Activated naive CD8-positive, alpha-beta T cell treated with anti-CD3 and anti-CD28 coated beads, Interleukin-2, amount 50 U/mL, for 24 hours (primary cell): ENCODE results near the gene CALCB.
"Not testable (repeated sequence)": the region's sequence is repeated elsewhere in the genome, so short reads cannot be mapped to it uniquely, and the experiment has no call there.

ENCODE experiments used
- ATAC-seq: fragments of 150-1000 bp; cut with Tn5 transposase; one replicate; pipeline ENCODE4 v1.10.0; 2021
- DNase-seq: peaks from one replicate; pipeline ENCODE4 v3.0.0; 2021
- H3K27ac Mint-ChIP-seq: one replicate; pipeline ENCODE4 v1.8.0; 2021; ENCODE audit warnings: mild to moderate bottlenecking, mixed read lengths
- H3K27me3 Mint-ChIP-seq: one replicate; pipeline ENCODE4 v1.8.0; 2021; ENCODE audit warnings: mixed read lengths
- H3K36me3 Mint-ChIP-seq: one replicate; pipeline ENCODE4 v1.8.0; 2021; ENCODE audit warnings: low read depth, mixed read lengths
- H3K4me1 Mint-ChIP-seq: one replicate; pipeline ENCODE4 v1.8.0; 2021; ENCODE audit warnings: mixed read lengths
- H3K4me3 Mint-ChIP-seq: one replicate; pipeline ENCODE4 v1.8.0; 2021; ENCODE audit warnings: mild to moderate bottlenecking, moderate library complexity, mixed read lengths
- H3K9me3 Mint-ChIP-seq: one replicate; pipeline ENCODE4 v1.8.0; 2021; ENCODE audit warnings: mixed read lengths

Gene CALCB

DNA sequence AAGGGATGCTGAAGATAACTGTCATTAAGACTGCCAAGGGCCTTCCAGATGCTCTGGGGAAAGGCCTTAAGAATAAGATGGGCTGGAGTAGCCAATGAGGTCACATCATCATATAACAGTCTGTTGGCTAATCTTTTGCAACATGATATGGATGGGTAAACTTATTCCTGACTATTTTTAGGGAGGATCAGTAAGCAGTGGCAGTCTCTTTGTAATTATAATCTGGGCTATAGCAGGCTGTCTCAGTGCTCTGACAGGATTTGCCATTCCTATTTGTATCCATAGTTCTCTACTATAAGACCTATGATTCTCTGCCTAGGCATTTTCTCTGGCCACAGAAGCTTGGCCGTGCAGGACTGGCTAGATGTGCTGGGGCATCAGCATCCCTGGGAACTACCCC is 16.1 kb upstream of the CALCB start:
- H3K9me3 Mint-ChIP-seq, result no peaks in the 10 kb centered on the region
- no peak overlapping the region for H3K27ac Mint-ChIP-seq
- peaks cover 7% of the 10 kb centered on the region for H3K27me3 Mint-ChIP-seq
- H3K4me3 Mint-ChIP-seq, result no peak overlapping the region
- ATAC-seq (no peak), DNase-seq (no peak)
- H3K4me1 Mint-ChIP-seq, result peaks cover 33% of the 10 kb centered on the region
- no peaks in the 10 kb centered on the region for H3K36me3 Mint-ChIP-seq

DNA sequence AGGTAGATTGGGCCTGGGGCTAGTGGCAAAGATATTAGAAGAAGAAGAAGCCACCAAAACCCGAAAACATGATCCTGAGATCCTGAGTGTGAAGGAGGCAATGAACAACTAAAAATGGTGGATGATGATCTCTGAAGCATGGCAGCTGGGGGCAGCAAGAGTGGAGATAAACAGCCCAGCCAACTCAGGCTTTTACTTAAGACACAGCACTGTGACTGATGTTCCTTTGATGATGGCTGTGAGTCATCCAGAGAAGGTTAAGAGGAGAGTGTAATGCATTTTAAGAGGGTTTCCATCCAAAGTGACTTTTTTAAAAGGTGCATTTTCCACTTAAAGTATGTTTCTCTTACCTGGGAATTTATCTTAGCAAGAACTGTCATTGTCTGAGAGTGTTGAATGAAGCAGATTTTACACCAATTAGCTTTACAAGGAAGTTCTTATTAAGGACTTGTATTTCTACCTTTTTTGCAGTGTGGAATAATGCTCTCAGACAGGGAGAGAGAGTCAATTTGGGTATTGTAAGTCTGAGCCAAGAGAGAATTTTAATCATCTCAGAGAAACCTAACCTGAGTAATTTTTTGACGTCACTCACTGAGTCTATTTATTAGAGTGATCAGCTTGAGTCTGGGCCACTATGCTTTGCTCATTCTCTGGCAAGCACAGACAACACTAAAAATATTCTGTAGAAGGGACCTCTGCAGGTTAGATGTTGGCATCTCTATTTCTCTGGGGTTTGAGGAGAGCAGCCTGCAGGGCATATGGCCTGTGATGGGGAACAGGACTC is 14.1 kb upstream of the CALCB start:
- H3K9me3 Mint-ChIP-seq, result no peaks in the 10 kb centered on the region
- H3K27ac Mint-ChIP-seq, result no peak overlapping the region
- DNase-seq (no peak), ATAC-seq (peak; percentile 91)
- H3K4me3 Mint-ChIP-seq, result no peak overlapping the region
- H3K27me3 Mint-ChIP-seq, result peaks cover 7% of the 10 kb centered on the region
- peaks cover 17% of the 10 kb centered on the region for H3K4me1 Mint-ChIP-seq
- no peaks in the 10 kb centered on the region for H3K36me3 Mint-ChIP-seq

DNA sequence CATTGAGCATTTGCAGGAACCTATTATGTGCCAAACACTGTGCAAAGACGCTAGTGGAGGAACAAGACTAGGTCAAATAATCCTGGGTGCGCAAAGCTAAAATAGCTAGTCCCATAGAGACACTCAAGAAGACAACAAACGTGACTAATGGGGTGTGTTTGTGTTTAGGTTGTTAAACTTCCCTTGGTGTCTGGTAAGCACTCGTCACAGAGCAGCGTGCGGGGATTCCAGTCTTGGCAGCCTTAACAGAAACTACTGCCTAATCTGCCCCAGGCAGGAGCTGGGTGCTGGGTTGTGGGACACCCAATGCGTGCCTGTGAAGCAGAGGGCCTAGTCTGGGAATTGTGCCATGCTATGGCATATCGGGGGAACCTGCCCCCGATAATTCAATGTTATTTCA is 10.8 kb upstream of the CALCB start:
- no peak for ATAC-seq
- no peak for DNase-seq
- Mint-ChIP-seq H3K4me1 (peaks cover 8% of the 10 kb centered on the region), H3K9me3 (no peaks in the 10 kb centered on the region), H3K27ac (no peak overlapping the region), H3K36me3 (no peaks in the 10 kb centered on the region), H3K4me3 (no peak overlapping the region), H3K27me3 (peaks cover 5% of the 10 kb centered on the region)

DNA sequence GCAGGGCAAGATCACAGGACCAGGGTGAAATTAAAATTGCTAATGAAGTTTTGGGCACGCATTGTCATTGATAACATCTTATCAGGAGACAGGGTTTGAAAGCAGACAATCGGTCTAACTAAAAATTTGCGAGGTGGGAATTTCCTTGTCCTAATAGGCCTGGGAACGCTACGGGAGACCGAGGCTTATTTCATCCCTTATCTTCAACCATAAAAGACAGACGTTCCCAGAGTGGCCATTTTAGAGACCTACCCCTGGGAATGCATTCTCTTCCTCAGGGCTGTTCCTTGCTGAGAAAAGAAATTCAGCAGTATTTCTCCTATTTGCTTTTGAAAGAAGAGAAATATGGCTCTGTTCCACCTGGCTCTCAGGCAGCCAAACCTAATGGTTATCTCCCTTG is 3.6 kb upstream of the CALCB start:
- H3K36me3 Mint-ChIP-seq, DNase-seq, ATAC-seq, H3K4me3 Mint-ChIP-seq, H3K27ac Mint-ChIP-seq: not testable (repeated sequence)
- H3K9me3 Mint-ChIP-seq, result peaks cover 16% of the 10 kb centered on the region
- H3K27me3 Mint-ChIP-seq, result peaks cover 23% of the 10 kb centered on the region
- peaks cover 16% of the 10 kb centered on the region for H3K4me1 Mint-ChIP-seq

DNA sequence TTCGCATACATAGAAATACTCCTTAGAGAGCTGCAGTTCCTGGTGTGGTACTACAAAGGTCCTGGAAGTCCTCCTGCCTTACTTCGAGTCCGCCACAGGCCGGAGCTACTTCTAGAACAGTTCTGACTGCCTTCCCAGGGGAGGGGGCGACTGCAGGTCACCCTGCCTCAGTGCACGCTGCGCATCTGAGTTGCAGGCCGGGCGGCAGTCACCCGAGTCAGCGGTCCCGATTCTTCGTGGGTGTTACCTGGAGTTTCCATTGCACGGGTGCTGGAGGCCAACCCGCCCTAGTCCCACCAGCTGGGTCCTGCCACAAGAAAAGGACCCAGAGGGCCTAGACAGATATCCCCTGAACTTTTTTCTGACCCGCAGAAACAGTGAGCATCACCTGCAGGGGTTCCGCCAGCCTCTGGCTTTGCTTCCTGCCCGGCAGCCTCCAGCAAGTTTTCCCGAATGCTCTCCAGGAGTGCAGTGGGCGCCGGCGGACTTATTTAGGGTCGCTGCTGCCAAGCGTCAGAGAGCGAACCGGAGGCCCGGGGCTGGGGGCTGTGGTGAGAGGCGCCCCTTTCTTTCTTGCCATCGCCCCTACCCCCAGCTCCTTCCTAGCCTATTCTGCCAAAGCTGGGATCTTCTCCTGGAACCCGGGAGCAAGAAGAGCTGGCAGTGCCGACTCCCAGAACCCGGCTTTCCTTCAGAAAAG is 1.7 kb upstream of the CALCB start:
- H3K36me3 Mint-ChIP-seq, result no peaks in the 10 kb centered on the region
- no peak for ATAC-seq
- H3K9me3 Mint-ChIP-seq, result peaks cover 16% of the 10 kb centered on the region
- H3K27me3 Mint-ChIP-seq, result peaks cover 23% of the 10 kb centered on the region
- H3K27ac Mint-ChIP-seq, result no peak overlapping the region
- no peak for DNase-seq
- H3K4me3 Mint-ChIP-seq, result no peak overlapping the region
- peaks cover 19% of the 10 kb centered on the region for H3K4me1 Mint-ChIP-seq

DNA sequence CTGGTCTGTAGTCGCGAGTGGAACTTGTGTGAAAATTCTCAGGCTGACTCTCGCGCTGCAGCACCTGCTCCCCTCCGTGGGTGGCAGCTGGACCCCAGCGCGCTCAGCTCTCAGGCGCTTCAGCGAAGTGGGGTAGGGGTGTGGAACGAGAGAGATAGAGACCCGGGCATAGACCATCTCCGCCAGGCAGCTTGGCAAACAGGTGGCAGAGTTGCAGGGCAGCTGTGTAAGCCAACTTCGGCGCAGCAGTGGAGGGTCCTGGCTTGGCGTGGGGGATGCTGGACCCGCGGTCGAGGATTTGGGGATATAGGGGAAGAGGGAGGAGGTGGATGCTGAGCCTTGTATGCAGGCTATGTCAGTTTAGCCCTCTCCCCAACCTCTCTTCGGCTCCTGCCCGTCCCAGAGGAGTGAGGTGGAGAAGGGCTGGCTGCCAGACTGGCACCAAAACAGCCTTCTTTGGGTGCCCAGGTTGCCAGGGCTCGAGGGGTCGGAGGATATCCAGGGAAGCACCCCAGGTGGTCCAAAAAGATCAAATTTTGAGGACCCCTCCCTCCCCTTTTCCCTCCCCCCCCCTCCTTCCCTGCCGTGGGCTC is 746 bp upstream of the CALCB start:
- Mint-ChIP-seq H3K36me3 (no peaks in the 10 kb centered on the region), H3K27me3 (peaks cover 23% of the 10 kb centered on the region)

DNA sequence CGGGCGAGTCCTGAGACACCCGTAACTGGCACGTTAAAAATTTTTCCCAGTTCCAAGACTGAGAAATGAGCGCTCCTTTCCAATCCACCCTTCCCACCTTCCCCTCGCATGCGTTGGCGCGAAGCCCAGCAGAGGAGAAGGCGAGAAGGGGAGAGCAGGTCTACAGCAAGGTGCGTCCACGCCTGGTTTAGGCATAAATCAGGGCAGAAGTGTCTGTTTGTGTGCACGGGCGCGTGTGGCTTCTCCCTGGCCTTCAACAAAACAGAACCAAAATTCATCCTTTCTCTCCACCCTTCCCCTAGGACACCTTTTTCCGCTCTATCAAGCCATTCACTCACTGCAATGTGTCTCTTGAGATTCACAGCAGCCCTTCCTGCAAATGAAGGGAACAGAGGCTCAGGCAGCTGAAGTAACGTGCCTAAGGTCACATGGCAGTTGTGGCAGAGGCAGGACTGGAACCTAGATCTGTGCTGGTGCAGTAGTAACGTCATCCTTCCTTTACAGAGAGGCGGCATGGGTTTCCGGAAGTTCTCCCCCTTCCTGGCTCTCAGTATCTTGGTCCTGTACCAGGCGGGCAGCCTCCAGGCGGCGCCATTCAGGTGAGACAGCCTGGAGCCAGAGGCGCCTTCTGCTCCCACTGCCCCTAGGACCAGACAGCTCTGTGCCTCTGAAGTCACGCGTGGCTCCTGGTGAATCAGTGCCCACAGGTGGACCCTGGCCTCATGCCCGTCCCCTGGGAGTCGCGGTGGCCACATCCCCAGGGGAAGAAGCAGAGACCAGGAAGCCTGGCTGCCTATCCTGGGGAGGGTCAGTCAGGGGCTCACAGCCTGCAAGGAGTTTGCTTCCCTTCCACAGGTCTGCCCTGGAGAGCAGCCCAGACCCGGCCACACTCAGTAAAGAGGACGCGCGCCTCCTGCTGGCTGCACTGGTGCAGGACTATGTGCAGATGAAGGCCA is 1.1 kb downstream of the CALCB start:
- DNase-seq, result peak; percentile 92
- peak; percentile 91 for ATAC-seq
- Mint-ChIP-seq H3K4me3 (peak overlapping the region; percentile 76), H3K27me3 (peaks cover 23% of the 10 kb centered on the region), H3K4me1 (peaks cover 19% of the 10 kb centered on the region), H3K27ac (peak overlapping the region; percentile 43), H3K36me3 (no peaks in the 10 kb centered on the region), H3K9me3 (peaks cover 7% of the 10 kb centered on the region)

More for the DNA sequence above, 746 bp upstream of the CALCB start:
- ATAC-seq (no peak), DNase-seq (no peak)
- H3K9me3 Mint-ChIP-seq, result peaks cover 16% of the 10 kb centered on the region
- no peak overlapping the region for H3K27ac Mint-ChIP-seq
- peaks cover 19% of the 10 kb centered on the region for H3K4me1 Mint-ChIP-seq
- no peak overlapping the region for H3K4me3 Mint-ChIP-seq

DNA sequence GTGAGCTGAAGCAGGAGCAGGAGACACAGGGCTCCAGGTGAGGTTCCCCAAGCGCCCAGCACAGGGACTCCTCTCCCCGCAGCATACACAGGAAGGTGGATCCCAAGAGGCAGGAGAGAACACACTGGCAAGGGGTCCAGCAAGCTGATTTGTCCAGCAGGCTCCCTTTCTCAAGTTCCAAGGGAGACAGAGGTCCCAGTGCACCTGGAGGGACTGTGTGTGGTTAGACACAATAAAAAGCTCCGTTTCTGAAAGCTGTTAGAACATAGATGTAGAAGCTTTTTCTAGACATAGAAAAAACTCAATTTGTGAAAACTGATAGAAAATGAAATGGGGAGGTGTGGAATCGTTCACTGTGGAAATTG is 1.8 kb downstream of the CALCB start:
- H3K4me1 Mint-ChIP-seq, result peaks cover 19% of the 10 kb centered on the region
- DNase-seq (no peak), ATAC-seq (no peak)
- no peak overlapping the region for H3K27ac Mint-ChIP-seq
- peaks cover 2% of the 10 kb centered on the region for H3K9me3 Mint-ChIP-seq
- H3K27me3 Mint-ChIP-seq, result peaks cover 23% of the 10 kb centered on the region
- no peak overlapping the region for H3K4me3 Mint-ChIP-seq
- H3K36me3 Mint-ChIP-seq, result no peaks in the 10 kb centered on the region

DNA sequence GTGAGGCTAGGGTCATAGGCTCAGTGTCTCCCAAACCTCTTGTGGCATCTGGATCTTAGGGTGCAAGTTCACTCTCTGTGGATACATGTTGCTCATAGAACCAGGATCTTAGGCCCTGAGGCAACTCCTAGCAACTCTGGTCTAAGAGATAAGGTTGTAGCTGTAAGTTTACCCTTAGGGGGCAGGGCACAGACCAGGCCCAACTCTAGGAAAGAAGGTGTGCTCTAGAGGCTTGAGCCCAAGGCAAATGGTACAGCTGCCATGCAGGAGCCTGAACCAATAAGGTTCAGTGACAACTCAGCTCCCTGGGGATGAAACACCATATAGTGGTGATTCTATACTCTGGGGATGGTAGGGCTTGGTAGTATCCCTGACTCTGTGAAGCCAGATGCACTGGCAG is 17.8 kb downstream of the CALCB start:
- Mint-ChIP-seq H3K4me3 (no peak overlapping the region), H3K27me3 (peaks cover 12% of the 10 kb centered on the region), H3K9me3 (no peaks in the 10 kb centered on the region), H3K27ac (no peak overlapping the region), H3K4me1 (no peaks in the 10 kb centered on the region), H3K36me3 (peaks cover 2% of the 10 kb centered on the region)
- ATAC-seq, result no peak
- DNase-seq, result no peak

DNA sequence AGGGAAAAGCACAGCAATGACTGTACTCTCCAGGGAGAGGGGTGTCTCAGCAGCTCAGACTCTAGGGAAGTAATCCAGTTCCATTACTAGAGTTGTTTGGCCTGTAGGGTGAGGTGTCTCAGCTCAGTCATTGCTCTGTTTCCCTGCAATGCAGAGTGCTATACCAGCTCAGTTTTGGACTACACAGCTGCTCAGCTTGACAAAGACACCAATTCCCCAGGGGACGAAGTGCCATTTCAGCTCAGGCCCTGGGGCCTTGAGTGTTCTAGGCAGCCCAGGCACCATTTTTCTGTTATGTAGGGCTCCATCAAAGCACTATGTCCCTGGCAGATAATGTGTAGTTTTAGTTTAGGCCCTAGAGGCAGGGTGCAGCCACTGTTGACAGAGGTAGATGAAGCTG is 18.2 kb downstream of the CALCB start:
- ATAC-seq, result no peak
- no peak for DNase-seq
- Mint-ChIP-seq H3K4me3 (no peak overlapping the region), H3K4me1 (no peaks in the 10 kb centered on the region), H3K36me3 (peaks cover 2% of the 10 kb centered on the region), H3K9me3 (no peaks in the 10 kb centered on the region), H3K27ac (no peak overlapping the region), H3K27me3 (peaks cover 12% of the 10 kb centered on the region)

DNA sequence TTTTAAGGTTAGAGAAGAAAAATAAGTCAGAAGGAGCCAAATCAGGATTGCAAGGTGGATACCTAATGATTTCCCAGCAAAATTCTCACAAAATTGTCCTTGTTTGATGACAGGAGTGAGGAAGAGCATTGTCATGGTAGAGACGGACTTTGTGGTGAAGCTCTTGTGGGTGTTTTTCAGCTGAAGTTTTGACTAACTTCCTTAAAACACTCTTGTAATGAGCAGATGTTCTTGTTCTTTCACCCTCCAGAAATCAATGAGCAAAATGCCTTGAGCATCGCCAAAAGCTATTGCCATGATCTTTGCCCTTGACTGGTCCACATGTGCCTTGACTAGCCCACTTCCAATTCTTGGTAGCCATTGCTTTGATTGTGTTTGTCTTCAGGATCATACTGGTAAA is 20.0 kb downstream of the CALCB start:
- H3K9me3 Mint-ChIP-seq, result no peaks in the 10 kb centered on the region
- ATAC-seq (no peak), DNase-seq (no peak)
- H3K27ac Mint-ChIP-seq, result no peak overlapping the region
- no peak overlapping the region for H3K4me3 Mint-ChIP-seq
- peaks cover 17% of the 10 kb centered on the region for H3K27me3 Mint-ChIP-seq
- H3K4me1 Mint-ChIP-seq, result no peaks in the 10 kb centered on the region
- peaks cover 2% of the 10 kb centered on the region for H3K36me3 Mint-ChIP-seq

DNA sequence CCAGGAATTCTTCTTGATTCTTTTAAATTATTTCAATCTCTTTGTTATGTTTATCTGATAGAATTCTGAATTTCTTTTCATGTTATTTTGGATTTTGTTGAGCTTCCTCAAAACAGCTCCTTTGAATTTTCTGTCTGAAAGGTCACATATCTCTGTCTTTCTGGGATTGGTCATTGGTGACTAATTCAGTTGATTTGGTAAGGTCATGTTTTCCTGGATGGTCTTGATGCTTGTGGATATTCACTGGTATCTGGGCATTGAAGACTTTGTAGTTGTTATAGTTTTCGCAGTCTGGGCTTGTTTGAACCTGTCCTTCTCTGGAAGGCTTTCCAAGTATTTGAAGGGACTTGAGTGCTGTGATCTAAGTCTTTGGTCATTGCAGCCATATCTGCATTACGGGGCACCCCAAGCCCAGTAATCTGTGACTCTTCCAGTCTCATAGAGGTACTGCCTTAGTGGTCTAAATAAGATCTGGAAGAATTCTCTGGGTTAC is 22.4 kb downstream of the CALCB start:
- Mint-ChIP-seq H3K27ac (no peak overlapping the region), H3K27me3 (peaks cover 16% of the 10 kb centered on the region), H3K9me3 (no peaks in the 10 kb centered on the region), H3K4me3 (no peak overlapping the region), H3K36me3 (peaks cover 2% of the 10 kb centered on the region), H3K4me1 (no peaks in the 10 kb centered on the region)
- ATAC-seq (no peak), DNase-seq (no peak)

DNA sequence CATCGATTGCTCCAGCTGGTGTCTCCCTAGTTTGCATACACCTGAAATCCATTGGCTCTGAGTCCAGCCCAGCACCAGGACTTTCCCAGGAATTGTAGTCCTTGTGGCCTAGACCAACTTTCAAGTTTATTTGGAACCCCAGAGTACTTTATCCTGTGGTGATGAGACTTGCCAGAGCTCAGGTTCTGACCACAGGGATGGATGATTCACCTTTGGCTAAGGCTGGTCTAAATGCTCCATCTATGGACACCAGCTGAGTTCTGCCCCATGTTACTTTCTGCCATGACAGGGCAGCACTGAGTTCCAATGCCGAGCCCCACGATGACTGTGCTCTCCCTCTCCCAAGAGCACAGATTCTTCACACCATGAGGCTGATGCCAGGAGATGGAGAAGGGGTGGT is 24.0 kb downstream of the CALCB start:
- no peak overlapping the region for H3K4me3 Mint-ChIP-seq
- ATAC-seq (no peak), DNase-seq (no peak)
- no peak overlapping the region for H3K27ac Mint-ChIP-seq
- H3K27me3 Mint-ChIP-seq, result peaks cover 16% of the 10 kb centered on the region
- H3K4me1 Mint-ChIP-seq, result no peaks in the 10 kb centered on the region
- H3K9me3 Mint-ChIP-seq, result no peaks in the 10 kb centered on the region
- H3K36me3 Mint-ChIP-seq, result peaks cover 2% of the 10 kb centered on the region

DNA sequence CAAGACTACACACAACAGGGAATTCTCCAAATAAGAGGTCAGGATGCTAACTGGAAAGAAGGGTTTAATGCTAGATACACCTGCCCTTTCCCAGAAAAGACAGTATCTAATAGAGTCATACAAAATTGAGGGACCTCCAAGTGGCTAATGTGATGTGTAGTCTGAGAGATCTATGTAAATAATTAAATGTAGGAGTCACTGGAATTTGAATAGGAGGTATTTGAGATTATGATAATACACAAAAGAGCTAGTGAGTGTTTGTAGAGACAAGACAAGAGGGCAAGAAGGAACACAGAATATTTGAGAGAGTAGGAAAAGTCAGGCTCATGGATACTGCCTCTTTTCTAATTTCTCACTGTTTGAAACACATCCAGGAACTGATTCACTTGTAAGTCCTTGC is 25.9 kb downstream of the CALCB start:
- Mint-ChIP-seq H3K27me3 (peaks cover 16% of the 10 kb centered on the region), H3K27ac (no peak overlapping the region), H3K9me3 (no peaks in the 10 kb centered on the region), H3K4me3 (no peak overlapping the region), H3K36me3 (peaks cover 2% of the 10 kb centered on the region), H3K4me1 (no peaks in the 10 kb centered on the region)
- no peak for ATAC-seq
- no peak for DNase-seq
